G401.6 (cell line): ENCODE results near the gene PLA2G4A.

Experiments used
- FAIRE-seq: peaks from 2 replicates; lab custom pipeline; 2012; peaks lifted over from hg19 to GRCh38; lab: Jason Lieb, UNC

The PLA2G4A gene

DNA sequence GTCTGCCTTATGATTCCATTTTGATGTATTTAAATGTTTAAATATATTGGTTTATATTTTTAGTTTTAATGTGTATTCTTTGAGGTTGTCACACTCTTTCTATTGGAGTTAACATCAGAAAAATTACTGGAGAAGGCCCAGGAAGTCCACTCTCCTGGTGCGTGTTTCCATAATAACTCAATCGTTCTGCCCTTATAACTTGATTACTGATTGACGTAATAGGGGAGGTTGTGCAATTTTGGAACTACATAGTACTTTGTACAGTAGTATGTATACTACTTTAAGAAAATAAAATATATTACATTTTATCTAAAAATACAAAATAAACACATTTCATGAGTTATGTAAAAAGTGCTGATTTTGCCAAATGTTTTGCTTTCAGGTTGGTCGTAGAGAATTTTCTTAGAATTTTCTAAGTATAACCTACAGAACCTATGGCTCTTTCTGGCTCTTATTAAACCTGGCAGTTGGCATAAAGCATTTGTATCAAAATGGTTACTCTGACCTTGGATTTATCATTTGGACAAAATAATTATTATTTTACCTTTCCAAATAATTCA lies 5.7 kb downstream of the PLA2G4A start:
- no peak for FAIRE-seq

GRCh38 chr1:186835448-186835847 lies 6.7 kb downstream of the PLA2G4A start:
- no peak for FAIRE-seq

DNA sequence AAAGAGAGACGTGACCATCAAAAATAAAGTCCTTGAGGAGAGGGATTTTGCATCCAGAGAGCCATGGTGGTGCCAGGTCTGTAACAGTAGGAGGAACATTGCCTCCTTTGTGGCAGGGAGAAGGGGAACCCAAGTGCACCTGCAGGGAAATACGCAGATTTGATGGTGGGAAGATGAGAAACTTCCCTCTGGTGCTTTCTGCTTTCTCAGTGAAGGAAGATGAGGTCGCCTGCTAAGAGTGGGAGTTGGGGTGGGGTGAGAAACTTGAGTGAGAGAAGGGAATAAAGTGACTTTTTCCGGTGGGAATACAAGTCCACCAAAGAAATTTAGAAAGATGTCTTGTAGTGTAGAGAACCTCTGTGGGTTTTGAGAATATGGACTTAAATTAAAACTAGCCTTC lies 9.1 kb downstream of the PLA2G4A start:
- FAIRE-seq, result no peak

- FAIRE-seq, result no peak
These were observed 9.8 kb downstream of the PLA2G4A start for GRCh38 chr1:186838380-186839040.

GRCh38 chr1:186839041-186839400 lies 10.3 kb downstream of the PLA2G4A start:
- FAIRE-seq, result no peak

GRCh38 chr1:186841599-186841998 lies 12.8 kb downstream of the PLA2G4A start:
- no peak for FAIRE-seq

- FAIRE-seq, result no peak
These were observed 13.8 kb downstream of the PLA2G4A start for GRCh38 chr1:186842547-186842946.

DNA sequence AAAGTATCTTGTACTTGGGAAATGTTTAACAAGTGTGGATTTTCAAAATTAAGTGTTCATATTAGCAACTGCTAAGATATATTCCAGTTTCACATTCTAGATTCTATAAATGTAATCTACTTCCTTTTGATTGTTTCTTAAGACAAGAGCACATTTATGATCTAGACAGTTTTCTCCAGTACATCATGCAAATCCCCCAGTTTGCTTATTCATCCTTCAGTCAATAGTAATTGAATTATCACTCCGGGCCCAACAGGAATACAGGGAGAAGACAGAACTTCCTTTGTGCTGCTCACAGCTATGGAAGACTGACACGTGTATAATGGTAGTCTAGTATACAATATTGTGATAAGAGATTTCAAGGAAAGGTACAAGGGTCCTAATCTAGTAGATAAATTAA lies 14.5 kb downstream of the PLA2G4A start:
- FAIRE-seq, result no peak

- no peak for FAIRE-seq
These were observed 15.2 kb downstream of the PLA2G4A start for GRCh38 chr1:186843931-186844330.

GRCh38 chr1:186845576-186846210 lies 16.9 kb downstream of the PLA2G4A start:
- no peak for FAIRE-seq

DNA sequence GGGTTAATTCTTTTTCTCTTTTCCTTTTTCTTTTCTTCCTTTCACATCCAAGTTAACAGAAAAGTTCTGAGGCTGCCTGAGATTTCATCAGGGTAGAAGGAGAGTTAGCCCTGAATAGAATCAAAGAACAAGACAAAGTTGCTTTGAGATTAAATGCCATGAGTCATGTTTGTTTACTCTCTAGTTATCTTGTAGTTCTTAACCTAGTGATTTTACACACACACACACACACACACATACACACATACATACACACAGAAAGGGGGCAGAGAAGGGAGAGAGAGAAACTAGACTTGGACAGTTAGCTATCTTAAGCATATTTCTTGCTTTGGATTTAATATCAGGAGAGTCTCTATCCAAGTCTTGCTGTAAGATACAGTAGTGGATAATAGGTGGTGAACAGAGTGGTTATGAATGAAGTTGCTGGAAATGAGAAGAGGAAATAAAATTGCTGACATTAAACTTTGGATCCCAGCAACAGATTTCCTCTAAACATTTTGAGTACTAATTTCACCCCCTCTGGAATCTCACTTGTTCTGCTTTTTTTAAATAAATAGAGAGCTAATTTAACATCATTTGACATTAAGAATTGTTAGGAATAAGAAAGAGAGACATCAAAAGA lies 19.9 kb downstream of the PLA2G4A start:
- no peak for FAIRE-seq

DNA sequence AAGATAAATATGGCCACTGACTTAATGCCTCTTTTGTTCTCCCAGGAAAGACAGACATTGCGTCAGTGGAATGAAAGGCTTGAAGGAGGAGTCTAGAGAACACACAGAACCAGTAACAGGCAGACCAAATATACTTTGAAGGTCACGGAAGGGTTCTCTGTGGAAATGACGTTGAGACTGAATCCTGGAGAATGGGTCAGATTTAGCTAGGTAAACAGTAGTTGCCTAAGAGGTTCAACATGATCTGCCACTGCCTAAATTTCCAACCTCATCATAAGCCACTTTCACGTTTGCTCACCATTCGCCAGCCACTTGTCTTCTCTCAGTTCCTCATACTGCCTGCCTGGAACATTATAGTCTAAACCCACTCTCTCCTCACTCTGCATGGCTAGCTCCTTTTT lies 20.5 kb downstream of the PLA2G4A start:
- FAIRE-seq, result no peak

- no peak for FAIRE-seq
These were observed 21.1 kb downstream of the PLA2G4A start for GRCh38 chr1:186849826-186850225.

GRCh38 chr1:186854102-186854501 lies 25.4 kb downstream of the PLA2G4A start:
- no peak for FAIRE-seq

GRCh38 chr1:186858923-186859322 lies 30.2 kb downstream of the PLA2G4A start:
- FAIRE-seq, result no peak

DNA sequence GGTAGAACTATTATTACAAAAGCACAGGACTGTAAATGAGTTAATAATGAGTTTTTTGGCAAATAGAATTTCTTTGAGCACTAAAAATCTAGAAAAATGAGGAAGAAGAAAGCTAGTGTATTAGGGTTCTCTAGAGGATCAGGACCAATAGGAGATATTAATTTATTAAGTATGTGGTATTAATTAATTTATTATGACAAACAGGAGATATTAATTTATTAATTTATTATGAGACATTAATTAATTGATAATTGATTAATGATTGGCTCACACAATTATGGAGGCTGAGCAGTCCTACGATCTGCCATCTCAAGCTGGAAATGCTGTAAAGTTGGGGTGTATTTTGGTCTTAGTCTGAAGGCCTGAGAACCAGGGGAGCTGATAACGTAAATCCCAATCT lies 31.2 kb downstream of the PLA2G4A start:
- no peak for FAIRE-seq

DNA sequence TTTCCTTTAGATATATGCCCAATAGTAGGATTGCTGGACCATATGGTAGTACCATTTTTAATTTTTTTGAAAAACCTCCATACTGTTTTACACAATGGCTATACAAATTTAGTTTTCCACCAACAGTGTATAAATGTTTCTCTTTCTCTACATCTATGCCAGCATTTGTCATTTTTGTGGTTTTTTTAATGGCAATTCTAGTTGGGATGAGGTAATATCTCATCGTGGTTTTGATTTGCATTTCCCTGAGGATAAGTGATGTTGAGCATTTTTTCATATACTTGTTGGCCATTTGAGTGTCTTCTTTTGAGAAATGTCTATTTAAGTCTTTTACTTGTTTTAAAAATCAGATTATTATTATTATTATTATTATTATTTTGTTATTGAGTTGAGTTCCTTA lies 35.5 kb downstream of the PLA2G4A start:
- FAIRE-seq, result no peak

- no peak for FAIRE-seq
These were observed 36.5 kb downstream of the PLA2G4A start for GRCh38 chr1:186865253-186865652.

- FAIRE-seq, result no peak
These were observed 37.1 kb downstream of the PLA2G4A start for GRCh38 chr1:186865857-186866256.

DNA sequence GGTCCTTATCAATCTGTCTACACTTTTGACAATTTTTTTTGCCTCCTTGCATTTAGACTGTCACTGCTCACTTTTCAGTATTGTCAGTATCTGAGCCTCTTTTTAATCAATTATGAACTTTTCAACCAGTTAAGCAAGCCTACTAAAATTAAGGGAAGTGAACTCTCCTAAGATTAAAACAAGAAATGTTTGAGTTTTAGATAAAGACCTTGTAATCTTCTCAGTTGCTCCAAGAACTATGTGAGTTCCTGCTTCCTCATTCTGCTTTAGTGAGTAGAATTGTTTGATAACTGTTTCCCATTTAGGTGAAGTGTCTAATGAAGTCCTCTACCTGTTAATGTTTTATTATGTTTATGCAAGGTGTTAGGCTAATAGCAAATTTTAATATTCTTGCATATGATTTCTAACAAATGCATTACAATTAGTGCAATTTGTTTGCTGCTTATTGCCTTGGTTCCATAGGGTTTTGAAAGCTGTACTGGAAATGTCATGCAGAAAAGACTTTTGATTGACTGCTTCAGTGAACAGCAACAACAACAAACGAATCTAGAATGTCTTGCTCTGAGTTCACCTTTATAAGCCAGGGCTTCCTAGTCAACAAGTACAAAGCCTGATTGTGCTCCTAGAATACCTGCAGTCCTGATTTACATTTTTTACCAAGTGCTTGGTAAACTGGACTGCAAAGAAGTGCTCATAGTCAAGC lies 40.9 kb downstream of the PLA2G4A start:
- no peak for FAIRE-seq

GRCh38 chr1:186871784-186872183 lies 43.0 kb downstream of the PLA2G4A start:
- no peak for FAIRE-seq

GRCh38 chr1:186872291-186872690 lies 43.5 kb downstream of the PLA2G4A start:
- FAIRE-seq, result no peak

DNA sequence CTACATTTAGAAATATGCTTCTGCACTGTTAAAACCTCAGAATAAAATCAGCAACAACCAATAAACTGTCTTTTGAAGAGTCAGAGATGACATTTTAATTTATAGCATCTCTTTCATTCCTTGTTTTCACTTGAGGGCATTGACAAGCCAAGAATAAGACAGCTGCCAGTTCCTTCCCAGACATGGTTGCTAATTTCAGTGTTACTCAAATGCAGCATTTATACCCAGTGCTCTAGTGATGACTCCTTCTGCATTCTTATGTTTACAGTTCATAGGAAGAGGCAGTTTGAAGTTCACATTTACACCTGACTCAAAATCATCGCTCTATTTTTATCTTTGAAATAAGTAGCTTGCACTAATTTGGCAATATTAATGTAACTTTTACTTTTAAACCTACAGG lies 44.9 kb downstream of the PLA2G4A start:
- FAIRE-seq, result no peak
